ENCODE measurements around the gene TTC3.

The TTC3 gene

GRCh38 chr21:37076087-37076850 lies 3.2 kb downstream of the TTC3 start:
- Histone ChIP-seq H3K4me3 (no peak overlapping the region), H3K36me3 (ENCODE audit: insufficient read depth, low read length) (0 out of 2 replicates have a peak, but pooled peaks cover 6% of the 10 kb centered on the region), H3K9ac (ENCODE audit: insufficient read length) (no peak overlapping the region), H3K9me3 (ENCODE audit: low read depth, low read length) (peaks cover 8% of the 10 kb centered on the region; the same call in 1 of the 2 replicates), H3K27ac (no peak overlapping the region)
- TF ChIP-seq FOXP2 (optimal IDR thresholded peaks at IDR 0.05; ENCODE audit: control extremely low read depth, extremely low read length, insufficient read depth) (no peak), POLR2AphosphoS5 (IDR thresholded peaks at IDR 0.05; ENCODE audit: borderline replicate concordance, low read depth, low read length) (no peak), EZH2 (IDR thresholded peaks at IDR 0.05) (no peak)
- DNase-seq (ENCODE audit: low read depth, low spot score) = no peak

- Histone ChIP-seq H3K9me3 (ENCODE audit: low read depth, low read length) (peaks cover 8% of the 10 kb centered on the region; the same call in 1 of the 2 replicates), H3K9ac (ENCODE audit: insufficient read length) (no peak overlapping the region)
Observed at GRCh38 chr21:37077403-37077802, 4.3 kb downstream of the TTC3 start.

GRCh38 chr21:37079211-37079824 lies 6.3 kb downstream of the TTC3 start:
- peaks cover 8% of the 10 kb centered on the region; the same call in 1 of the 2 replicates for H3K9me3 ChIP-seq (ENCODE audit: low read depth, low read length)
- no peak for TF ChIP-seq FOXP2 (optimal IDR thresholded peaks at IDR 0.05; ENCODE audit: control extremely low read depth, extremely low read length, insufficient read depth)
- no peak for TF ChIP-seq EZH2 (IDR thresholded peaks at IDR 0.05)
- no peak for TF ChIP-seq POLR2AphosphoS5 (IDR thresholded peaks at IDR 0.05; ENCODE audit: borderline replicate concordance, low read depth, low read length)
- H3K9ac ChIP-seq (ENCODE audit: insufficient read length) = no peak overlapping the region
- no peak overlapping the region for H3K27ac ChIP-seq
- H3K36me3 ChIP-seq (ENCODE audit: insufficient read depth, low read length) = 0 out of 2 replicates have a peak, but pooled peaks cover 9% of the 10 kb centered on the region
- no peak for DNase-seq (ENCODE audit: low read depth, low spot score)
- H3K4me3 ChIP-seq = no peak overlapping the region

More at GRCh38 chr21:37077403-37077802, 4.3 kb downstream of the TTC3 start:
- H3K27ac ChIP-seq = no peak overlapping the region
- 0 out of 2 replicates have a peak, but pooled peaks cover 9% of the 10 kb centered on the region for H3K36me3 ChIP-seq (ENCODE audit: insufficient read depth, low read length)
- TF ChIP-seq FOXP2 (optimal IDR thresholded peaks at IDR 0.05; ENCODE audit: control extremely low read depth, extremely low read length, insufficient read depth) (no peak), POLR2AphosphoS5 (IDR thresholded peaks at IDR 0.05; ENCODE audit: borderline replicate concordance, low read depth, low read length) (no peak), EZH2 (IDR thresholded peaks at IDR 0.05) (no peak)
- H3K4me3 ChIP-seq = no peak overlapping the region
- no peak for DNase-seq (ENCODE audit: low read depth, low spot score)

DNA sequence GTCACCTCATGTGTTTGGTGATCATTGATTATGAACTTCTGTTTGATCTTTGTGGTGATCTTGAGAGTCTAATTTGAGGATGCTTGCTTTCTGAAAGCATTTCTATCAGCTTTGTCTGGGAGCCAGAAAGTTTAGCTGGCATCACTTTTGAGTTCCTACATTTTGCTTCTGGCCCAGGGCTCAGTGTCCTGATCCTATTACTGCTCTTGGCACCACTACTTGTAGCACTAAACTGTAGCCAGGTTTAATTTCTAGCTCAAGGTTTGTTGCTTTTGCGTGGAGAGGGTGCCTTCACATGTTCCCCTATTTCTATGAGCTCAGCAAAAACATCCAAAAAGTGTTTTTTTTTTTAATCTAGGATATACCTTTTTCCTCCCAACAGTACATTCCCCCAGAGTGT lies 9.3 kb downstream of the TTC3 start:
- peaks cover 6% of the 10 kb centered on the region; the same call in 1 of the 2 replicates for H3K36me3 ChIP-seq (ENCODE audit: insufficient read depth, low read length)
- TF ChIP-seq FOXP2 (optimal IDR thresholded peaks at IDR 0.05; ENCODE audit: control extremely low read depth, extremely low read length, insufficient read depth) = no peak
- no peak for TF ChIP-seq POLR2AphosphoS5 (IDR thresholded peaks at IDR 0.05; ENCODE audit: borderline replicate concordance, low read depth, low read length)
- TF ChIP-seq EZH2 (IDR thresholded peaks at IDR 0.05) = no peak
- H3K9ac ChIP-seq (ENCODE audit: insufficient read length) = no peak overlapping the region
- peaks cover 8% of the 10 kb centered on the region; the same call in 1 of the 2 replicates for H3K9me3 ChIP-seq (ENCODE audit: low read depth, low read length)
- H3K27ac ChIP-seq = no peak overlapping the region
- H3K4me3 ChIP-seq = no peak overlapping the region
- no peak for DNase-seq (ENCODE audit: low read depth, low spot score)

DNA sequence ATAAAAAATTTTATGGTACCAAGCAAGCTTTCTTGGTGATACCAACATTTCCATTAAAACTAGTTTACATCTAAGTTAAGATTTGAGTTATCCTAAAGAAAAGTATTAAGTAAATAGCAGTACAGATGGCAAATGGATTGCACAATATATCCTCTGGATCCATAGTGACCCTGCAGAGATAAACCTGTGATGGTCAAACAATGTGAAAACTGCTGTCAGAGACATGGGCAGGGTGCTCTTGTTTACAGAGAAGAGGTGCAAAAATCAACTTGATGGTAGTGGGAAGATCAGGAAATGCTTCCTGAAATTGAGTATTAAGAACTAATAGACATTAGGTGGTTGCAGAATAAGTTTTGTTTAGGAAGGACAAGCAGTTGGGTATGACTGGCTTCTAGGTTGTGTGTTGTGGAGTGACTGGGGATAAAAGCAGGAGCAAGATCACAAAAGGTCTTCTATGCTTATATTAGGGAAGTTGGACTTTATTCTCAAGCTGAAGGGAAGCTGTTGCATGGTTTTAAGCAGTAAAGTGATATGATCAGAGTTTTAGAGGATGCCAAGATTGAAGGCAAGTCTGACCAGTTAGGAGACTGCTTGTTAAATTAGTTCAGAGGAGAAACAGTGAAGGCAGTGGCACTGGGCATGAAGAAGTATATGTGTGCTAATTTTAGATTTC lies 9.9 kb downstream of the TTC3 start:
- TF ChIP-seq EZH2 (IDR thresholded peaks at IDR 0.05) = no peak
- no peak for TF ChIP-seq FOXP2 (optimal IDR thresholded peaks at IDR 0.05; ENCODE audit: control extremely low read depth, extremely low read length, insufficient read depth)
- no peak for TF ChIP-seq POLR2AphosphoS5 (IDR thresholded peaks at IDR 0.05; ENCODE audit: borderline replicate concordance, low read depth, low read length)
- no peak for DNase-seq (ENCODE audit: low read depth, low spot score)
- Histone ChIP-seq H3K36me3 (ENCODE audit: insufficient read depth, low read length) (peaks cover 11% of the 10 kb centered on the region; the same call in 1 of the 2 replicates), H3K9ac (ENCODE audit: insufficient read length) (no peak overlapping the region), H3K4me3 (no peak overlapping the region), H3K9me3 (ENCODE audit: low read depth, low read length) (peaks cover 5% of the 10 kb centered on the region; the same call in 1 of the 2 replicates), H3K27ac (no peak overlapping the region)

DNA sequence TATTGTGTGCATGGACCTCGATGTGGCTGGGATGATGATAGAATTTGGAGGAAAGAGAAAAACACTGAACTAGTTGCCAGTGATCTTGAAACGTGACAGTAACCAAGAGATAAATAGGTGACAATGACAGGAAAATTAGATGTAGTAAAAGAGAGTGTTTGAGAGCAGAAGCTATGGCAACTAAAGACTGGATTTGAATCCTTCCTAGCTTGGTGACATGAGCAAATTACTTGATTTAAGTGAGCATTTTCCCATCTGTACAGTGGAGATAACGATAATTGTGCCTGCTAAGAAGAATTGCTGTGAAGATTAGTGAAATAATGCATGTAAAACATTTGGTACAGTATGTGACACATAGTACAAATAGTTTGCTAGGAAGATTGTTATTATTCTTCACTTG lies 12.7 kb downstream of the TTC3 start:
- DNase-seq (ENCODE audit: low read depth, low spot score) = no peak
- no peak overlapping the region for H3K4me3 ChIP-seq
- H3K9ac ChIP-seq (ENCODE audit: insufficient read length) = no peak overlapping the region
- TF ChIP-seq FOXP2 (optimal IDR thresholded peaks at IDR 0.05; ENCODE audit: control extremely low read depth, extremely low read length, insufficient read depth) = no peak
- no peak for TF ChIP-seq EZH2 (IDR thresholded peaks at IDR 0.05)
- TF ChIP-seq POLR2AphosphoS5 (IDR thresholded peaks at IDR 0.05; ENCODE audit: borderline replicate concordance, low read depth, low read length) = no peak
- peaks cover 21% of the 10 kb centered on the region for H3K36me3 ChIP-seq (ENCODE audit: insufficient read depth, low read length)
- no peaks in the 10 kb centered on the region for H3K9me3 ChIP-seq (ENCODE audit: low read depth, low read length)
- no peak overlapping the region for H3K27ac ChIP-seq

DNA sequence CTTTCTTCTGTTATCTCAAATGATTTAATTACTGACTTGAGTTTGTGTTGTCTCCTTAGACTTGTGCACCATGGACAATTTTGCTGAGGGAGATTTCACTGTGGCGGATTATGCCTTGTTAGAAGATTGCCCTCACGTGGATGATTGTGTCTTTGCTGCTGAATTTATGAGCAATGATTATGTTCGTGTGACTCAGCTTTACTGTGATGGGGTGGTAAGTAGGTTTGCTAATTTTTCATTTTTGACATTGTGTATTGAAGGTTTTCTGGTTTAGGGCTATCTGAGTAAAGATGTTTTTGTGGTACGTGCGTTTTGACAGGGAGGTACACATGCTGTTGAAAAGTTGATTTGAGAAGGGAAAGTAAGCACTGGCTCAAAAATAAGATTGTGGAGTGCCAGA lies 14.1 kb downstream of the TTC3 start:
- Histone ChIP-seq H3K36me3 (ENCODE audit: insufficient read depth, low read length) (peaks cover 22% of the 10 kb centered on the region), H3K27ac (no peak overlapping the region), H3K4me3 (no peak overlapping the region), H3K9ac (ENCODE audit: insufficient read length) (no peak overlapping the region), H3K9me3 (ENCODE audit: low read depth, low read length) (no peaks in the 10 kb centered on the region)
- TF ChIP-seq FOXP2 (optimal IDR thresholded peaks at IDR 0.05; ENCODE audit: control extremely low read depth, extremely low read length, insufficient read depth) (no peak), POLR2AphosphoS5 (IDR thresholded peaks at IDR 0.05; ENCODE audit: borderline replicate concordance, low read depth, low read length) (no peak), EZH2 (IDR thresholded peaks at IDR 0.05) (no peak)
- DNase-seq (ENCODE audit: low read depth, low spot score) = peak; percentile 26

DNA sequence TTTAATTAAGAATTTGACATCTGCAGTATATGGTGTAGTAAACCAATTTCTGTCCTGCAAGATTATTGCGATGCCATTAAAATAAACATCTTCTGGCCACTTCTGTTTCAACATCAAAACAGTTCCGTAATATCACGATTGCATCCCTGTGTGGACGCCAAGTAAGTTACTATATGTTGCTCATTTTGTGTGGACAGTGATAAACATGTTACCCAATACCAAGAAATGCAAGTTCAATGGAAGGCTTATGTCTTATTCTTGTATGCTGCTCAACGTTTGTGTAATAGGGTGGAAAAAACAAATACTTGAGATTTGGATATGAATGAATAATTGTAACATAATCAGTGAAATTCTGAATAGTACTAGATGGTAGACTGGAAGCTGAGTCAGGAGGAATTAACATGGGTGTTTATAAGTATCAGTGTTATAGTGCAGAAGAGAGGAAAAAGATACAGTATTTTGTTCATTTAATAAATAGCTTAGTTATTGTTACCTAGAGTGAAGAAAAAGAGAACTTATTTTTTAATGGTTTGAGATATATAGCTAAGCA lies 15.2 kb downstream of the TTC3 start:
- no peak for TF ChIP-seq POLR2AphosphoS5 (IDR thresholded peaks at IDR 0.05; ENCODE audit: borderline replicate concordance, low read depth, low read length)
- no peak for TF ChIP-seq FOXP2 (optimal IDR thresholded peaks at IDR 0.05; ENCODE audit: control extremely low read depth, extremely low read length, insufficient read depth)
- TF ChIP-seq EZH2 (IDR thresholded peaks at IDR 0.05) = no peak
- no peak for DNase-seq (ENCODE audit: low read depth, low spot score)
- H3K4me3 ChIP-seq = no peak overlapping the region
- no peak overlapping the region for H3K27ac ChIP-seq
- H3K9ac ChIP-seq (ENCODE audit: insufficient read length) = no peak overlapping the region
- peaks cover 26% of the 10 kb centered on the region for H3K36me3 ChIP-seq (ENCODE audit: insufficient read depth, low read length)
- H3K9me3 ChIP-seq (ENCODE audit: low read depth, low read length) = no peaks in the 10 kb centered on the region
